Suppressor macrophage treated with lipopolysaccharide for 4 hours (primary cell): ENCODE results near the gene AGR2.
"Not testable (repeated sequence)": the region's sequence is repeated elsewhere in the genome, so short reads cannot be mapped to it uniquely, and the experiment has no call there.

Experiments used
- DNase-seq: peaks from one replicate; pipeline ENCODE4 v3.0.0-alpha.2; 2020

The AGR2 gene

GRCh38 chr7:16804674-16805439, at the start of gene AGR2:
TSS of gene AGR2 (minus strand) at chr7:16804999. CDS start at chr7:16801796, 3,203 bp downstream.
- no peak for DNase-seq

DNA sequence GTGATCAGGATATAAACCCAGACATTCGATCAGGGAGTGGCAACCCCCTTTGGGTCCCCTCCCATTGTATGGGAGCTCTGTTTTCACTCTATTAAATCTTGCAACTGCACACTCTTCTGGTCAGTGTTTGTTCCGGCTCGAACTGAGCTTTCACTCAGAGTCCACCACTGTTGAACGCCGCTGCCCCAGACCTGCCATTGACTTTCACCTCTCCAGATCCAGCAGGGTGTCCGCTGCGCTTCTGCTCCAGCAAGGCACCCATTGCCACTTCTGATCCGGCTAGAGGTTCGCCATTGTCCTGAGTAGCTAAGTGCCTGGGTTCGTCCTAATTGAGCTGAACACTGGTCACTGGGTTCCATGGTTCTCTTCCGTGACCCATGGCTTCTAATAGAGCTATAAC, 48.4 kb upstream of the AGR2 start:
- not testable (repeated sequence) for DNase-seq

DNA sequence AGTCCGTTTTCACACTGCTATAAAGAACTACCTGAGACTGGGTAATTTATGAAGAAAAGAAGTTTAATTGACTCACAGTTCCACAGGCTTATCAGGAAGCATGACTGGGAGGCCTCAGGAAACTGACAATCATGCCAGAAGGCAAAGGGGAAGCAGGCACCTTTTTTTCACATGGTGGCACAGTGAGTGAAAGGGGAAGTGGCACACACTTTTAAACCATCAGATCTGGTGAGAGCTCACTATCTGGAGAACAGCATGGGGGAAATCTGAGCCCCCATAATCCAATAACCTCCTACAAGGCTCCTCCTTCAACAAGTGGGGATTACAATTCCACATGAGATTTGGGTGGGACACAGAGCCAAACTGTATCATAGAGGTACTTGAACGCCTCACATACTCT, 47.0 kb upstream of the AGR2 start:
- DNase-seq: peak; percentile 47

DNA sequence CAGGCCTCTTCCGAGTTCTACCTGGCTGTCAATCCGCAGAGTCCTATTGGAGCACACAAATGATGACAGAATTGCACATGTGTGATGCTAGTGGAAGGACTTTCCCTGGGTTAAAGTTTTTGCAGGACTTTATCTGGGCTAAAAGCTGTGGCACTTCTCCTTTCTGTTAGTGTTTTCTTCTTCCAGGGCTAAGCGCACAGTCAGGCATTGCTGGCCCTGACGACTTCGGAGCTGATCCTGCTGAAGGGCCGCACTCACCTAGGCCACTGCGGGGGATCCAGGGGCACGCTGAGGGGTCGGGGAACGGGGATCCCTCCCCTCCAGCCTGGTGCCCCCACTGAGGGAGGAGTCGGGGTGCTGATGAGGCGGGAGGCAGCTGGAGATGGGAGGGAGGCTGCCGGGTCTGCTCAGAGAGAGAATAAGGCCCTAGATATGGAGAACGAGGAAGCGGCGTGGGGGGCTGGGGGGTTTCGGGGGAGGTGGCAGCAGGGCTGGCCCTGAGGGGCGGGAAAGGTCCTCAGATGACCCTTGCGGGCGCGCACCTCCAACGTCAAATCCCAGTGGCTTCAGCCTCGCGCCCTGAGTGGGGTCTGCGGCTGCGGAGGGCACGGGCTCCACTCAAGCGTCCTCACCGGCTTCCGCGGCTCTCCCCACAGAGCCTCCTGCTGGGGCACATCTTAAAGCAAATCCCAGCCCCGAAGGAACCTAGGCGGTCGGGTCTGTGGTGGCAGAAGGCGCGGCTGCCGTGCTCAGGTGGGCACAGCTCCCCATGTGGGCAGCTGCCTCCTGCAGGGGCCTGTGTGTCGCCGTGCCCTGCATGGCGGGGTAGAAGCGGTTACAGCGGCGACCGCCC, 46.0 kb upstream of the AGR2 start:
- peak; percentile 17 for DNase-seq

- no peak for DNase-seq
Measured at GRCh38 chr7:16849296-16850148, 44.7 kb upstream of the AGR2 start.

- DNase-seq: no peak
Measured at GRCh38 chr7:16847381-16847860, 42.6 kb upstream of the AGR2 start.

GRCh38 chr7:16846601-16847165, 41.9 kb upstream of the AGR2 start:
- DNase-seq: no peak

GRCh38 chr7:16845746-16846145, 40.9 kb upstream of the AGR2 start:
- DNase-seq: no peak

DNA sequence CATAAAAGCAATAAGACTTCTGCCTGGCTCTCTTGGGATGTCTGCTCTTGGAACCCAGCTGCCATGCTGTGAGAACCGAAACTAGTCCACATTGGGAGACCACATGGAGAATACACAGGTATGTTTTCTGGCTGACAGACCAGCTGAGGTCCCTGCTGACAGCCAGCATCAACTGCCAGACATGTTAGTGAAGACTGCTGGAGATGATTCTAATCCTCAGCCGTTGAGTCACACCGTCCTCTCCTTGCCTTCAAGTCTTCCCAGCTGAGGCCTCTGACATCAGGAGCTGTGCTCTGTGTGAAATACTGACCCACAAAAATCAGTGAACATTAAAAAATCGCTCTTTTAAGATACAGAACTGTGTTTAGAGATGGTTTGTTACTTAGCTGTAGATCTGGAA, 36.9 kb upstream of the AGR2 start:
- DNase-seq: no peak

- no peak for DNase-seq
Measured at GRCh38 chr7:16840094-16840493, 35.3 kb upstream of the AGR2 start.

DNA sequence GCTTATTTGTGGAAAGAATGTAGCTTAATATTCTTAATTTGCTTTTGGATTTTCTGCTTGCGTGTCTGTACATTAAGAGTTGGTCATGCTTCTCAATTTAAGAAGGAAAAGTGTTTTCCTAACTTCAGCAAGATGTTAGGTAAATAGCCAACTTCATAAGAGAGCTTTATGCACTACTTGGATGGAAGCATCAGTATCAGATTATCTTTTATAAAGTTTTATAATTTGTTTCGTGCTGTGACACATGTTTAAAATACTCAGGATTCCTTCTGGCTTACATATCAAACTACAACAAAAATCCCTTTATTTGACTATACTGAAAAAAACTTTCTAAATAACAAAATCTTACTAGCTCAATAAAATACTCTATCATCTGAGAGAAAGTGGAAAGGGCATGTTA, 34.8 kb upstream of the AGR2 start:
- no peak for DNase-seq

GRCh38 chr7:16838891-16839290, 34.1 kb upstream of the AGR2 start:
- no peak for DNase-seq

DNA sequence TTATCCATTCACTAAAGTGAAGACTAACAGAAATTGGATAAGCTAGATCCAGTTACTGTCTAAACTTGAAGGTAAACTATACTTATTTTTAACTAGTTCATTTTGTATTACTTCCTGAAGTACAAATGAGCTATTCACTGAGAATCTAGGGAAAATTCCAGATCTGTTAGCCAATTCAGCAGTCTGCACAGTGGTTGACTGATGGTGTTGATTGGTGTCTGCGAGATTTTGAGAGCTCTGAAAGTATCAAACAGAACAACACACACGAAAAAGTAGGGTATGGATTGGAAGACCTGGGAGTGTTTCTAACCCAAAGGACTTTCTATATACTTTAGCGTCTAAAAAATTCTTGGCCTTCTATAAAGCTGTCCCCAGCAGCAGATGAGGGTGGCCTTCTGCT, 33.6 kb upstream of the AGR2 start:
- DNase-seq: no peak

DNA sequence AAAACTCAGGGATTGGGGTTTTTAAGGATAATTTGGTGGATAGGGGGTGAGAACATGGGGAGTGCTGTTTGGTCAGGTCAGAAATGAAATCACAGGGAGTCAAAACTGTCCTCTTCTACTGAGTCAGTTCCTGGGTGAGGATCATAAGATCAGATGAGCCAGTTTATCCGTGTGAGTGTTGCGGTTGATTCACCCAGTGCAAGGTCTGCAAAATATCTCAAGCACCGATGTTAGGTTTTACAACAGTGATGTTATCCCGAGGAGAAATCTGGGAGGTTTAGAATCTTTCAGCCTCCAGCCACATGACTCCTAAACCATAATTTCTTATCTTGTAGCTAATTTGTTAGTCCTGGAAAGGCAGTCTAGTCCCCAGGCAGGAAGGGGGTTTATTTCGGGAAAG, 31.7 kb upstream of the AGR2 start:
- no peak for DNase-seq

- no peak for DNase-seq
Measured at GRCh38 chr7:16833373-16833772, 28.6 kb upstream of the AGR2 start.

GRCh38 chr7:16826060-16826459, 21.3 kb upstream of the AGR2 start:
- no peak for DNase-seq

- no peak for DNase-seq
Measured at GRCh38 chr7:16822029-16822428, 17.2 kb upstream of the AGR2 start.

GRCh38 chr7:16818732-16819131, 13.9 kb upstream of the AGR2 start:
- DNase-seq: no peak

DNA sequence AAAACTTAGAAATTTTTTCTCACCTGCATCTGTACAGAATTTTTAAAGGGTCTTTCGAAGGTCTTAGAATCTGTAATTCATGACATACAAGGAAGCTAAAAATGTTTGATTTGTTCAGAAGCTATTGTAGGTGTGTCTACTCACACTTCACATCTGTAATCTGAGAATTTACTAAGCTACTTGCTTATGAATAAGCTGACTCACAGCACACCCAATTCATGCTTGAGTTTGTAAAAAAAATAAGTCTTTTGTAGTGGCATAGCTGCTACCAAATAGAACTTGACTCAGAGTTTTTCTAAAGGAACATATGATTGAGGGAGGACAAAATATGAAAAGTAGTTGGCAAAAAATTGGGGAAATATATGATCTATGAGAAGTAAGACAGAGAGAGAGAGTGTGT, 12.7 kb upstream of the AGR2 start:
- DNase-seq: peak; percentile 5

- peak; percentile 42 for DNase-seq
Measured at GRCh38 chr7:16816824-16817223, 12.0 kb upstream of the AGR2 start.

DNA sequence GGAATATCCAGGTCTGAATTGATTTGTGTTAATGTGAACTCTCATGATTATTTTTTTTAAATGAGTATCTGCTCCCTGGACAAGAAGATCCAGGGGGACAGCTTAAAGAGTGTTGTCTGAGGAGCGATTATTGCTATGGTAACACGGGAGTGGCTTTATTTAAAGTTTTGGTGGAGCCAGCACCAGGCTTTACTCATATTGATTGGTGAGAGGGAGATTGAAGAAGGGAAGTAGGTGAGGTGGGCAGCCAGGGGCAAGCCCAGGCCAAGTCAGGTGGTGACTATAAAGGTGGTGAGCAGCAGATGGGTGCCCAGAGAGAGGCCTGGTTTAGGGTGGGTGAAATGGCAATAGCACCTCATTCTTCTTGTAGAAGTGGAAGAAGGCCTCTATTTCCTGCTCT, 10.2 kb upstream of the AGR2 start:
- no peak for DNase-seq

DNA sequence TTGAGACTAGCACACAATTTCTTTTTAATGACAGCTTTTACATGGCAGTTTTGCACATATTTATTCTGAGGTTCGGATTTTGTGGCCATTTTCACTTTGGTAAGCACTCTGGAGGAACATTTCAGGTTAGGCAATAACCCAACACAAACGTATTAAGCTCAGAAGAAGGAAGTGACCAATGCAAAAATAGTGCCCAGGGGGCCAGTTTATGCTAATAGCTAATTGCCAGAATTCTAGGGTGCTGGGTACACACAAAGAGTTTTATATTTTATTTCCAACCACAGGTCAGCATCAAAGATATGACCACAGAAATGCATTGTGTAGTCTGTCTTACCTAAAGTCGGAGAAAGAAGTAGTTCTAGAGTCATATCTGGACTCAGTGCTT, 8.4 kb upstream of the AGR2 start:
- peak; percentile 50 for DNase-seq
